ENCODE measurements around the gene KSR1. TPM values are rescaled to one million over a fixed set of nuclear protein-coding genes. Genes with fewer than 3 reads are reported as not detected.

KSR1 gene
- total and polyA plus RNA-seq, 2 of the 8 experiments (the other 6 are each of a cell fraction or from before 2014, with no cell fraction given): 14.1 to 34.7 TPM

GRCh38 chr17:27657620-27658019, 201.4 kb downstream of the KSR1 start:
- Histone ChIP-seq H3K79me2 (ENCODE audit: control insufficient read depth in 1 of 2, insufficient read depth in 2 of 2, low read length in 2 of 2) (no peaks in the 10 kb centered on the region), H2BK12ac (ENCODE audit: low read depth, low read length) (no peak overlapping the region), H4K20me1 (replicated peaks in 1 of 2; ENCODE audit: control insufficient read depth in 1 of 2, insufficient read depth in 2 of 2, low read length in 2 of 2) (no peaks in the 10 kb centered on the region), H4K91ac (replicated peaks; ENCODE audit: insufficient read length, low read length) (no peak overlapping the region), H3K14ac (ENCODE audit: insufficient read length) (no peak overlapping the region), H3K23ac (ENCODE audit: insufficient read length) (no peak overlapping the region), H3K4me1 (replicated peaks in 1 of 4; ENCODE audit: control insufficient read depth in 3 of 4, insufficient read depth in 4 of 4, low read length in 3 of 4) (no peaks in the 10 kb centered on the region), H3K4ac (replicated peaks; ENCODE audit: insufficient read length, low read depth, low read length) (no peak overlapping the region), H3K36me3 (ENCODE audit: control insufficient read depth in 2 of 4, insufficient read depth in 4 of 4, low read length in 3 of 4) (no peaks in the 10 kb centered on the region), H2BK15ac (ENCODE audit: low read length) (no peak overlapping the region), H3K9me3 (ENCODE audit: insufficient read depth in 2 of 2, low read depth in 1 of 2, low read length in 1 of 2) (no peaks in the 10 kb centered on the region), H2AK5ac (ENCODE audit: low read depth, low read length) (no peak overlapping the region), H3K4me3 (ENCODE audit: extremely low read depth in 1 of 4, insufficient read depth in 2 of 4, low read depth in 3 of 4, low read length in 4 of 4) (no peak overlapping the region), H3K23me2 (ENCODE audit: low read depth, low read length) (no peaks in the 10 kb centered on the region), H3K4me2 (ENCODE audit: insufficient read depth in 1 of 2, low read depth in 2 of 2, low read length in 2 of 2) (no peak overlapping the region), H2AFZ (ENCODE audit: low read length) (no peak overlapping the region), H4K5ac (ENCODE audit: insufficient read length, low read depth, low read length) (no peak overlapping the region), H3K79me1 (ENCODE audit: low read depth, low read length) (no peaks in the 10 kb centered on the region), H4K8ac (ENCODE audit: extremely low read depth, insufficient read depth, low read length) (no peak overlapping the region), H2BK20ac (ENCODE audit: low read length) (no peak overlapping the region), H3K27me3 (replicated peaks in 1 of 4; ENCODE audit: control insufficient read depth in 3 of 4, extremely low read depth in 1 of 4, insufficient read depth in 3 of 4, low read length in 3 of 4) (no peaks in the 10 kb centered on the region), H3K56ac (replicated peaks; ENCODE audit: insufficient read length, low read depth, low read length) (no peak overlapping the region), H3K27ac (ENCODE audit: low read depth, low read length) (no peak overlapping the region), H3K18ac (ENCODE audit: extremely low read depth, low read length) (no peak overlapping the region), H2BK5ac (ENCODE audit: low read depth, low read length) (no peak overlapping the region), H2BK120ac (replicated peaks; ENCODE audit: low read depth, low read length) (no peak overlapping the region), H3K9ac (replicated peaks in 1 of 4; ENCODE audit: extremely low read depth in 1 of 4, low read depth in 3 of 4, low read length in 3 of 4) (no peak overlapping the region)
- FAIRE-seq (peak; percentile 24), DNase-seq (ENCODE audit: low read depth in 1 of 2, low spot score in 2 of 2) (no peak)
- CTCF ChIA-PET (ENCODE audit: partially characterized antibody): interaction anchor here (0.8 to 18.4 kb wide), 8 partner anchors 7 to 227 kb away, joined by 3 to 338 read pairs (median 8); no protein-coding TSS in a partner anchor
- POLR2A ChIA-PET (ENCODE audit: partially characterized antibody): no interaction called here
- no peak for TF ChIP-seq NANOG (IDR thresholded peaks at IDR 0.05; ENCODE audit: insufficient read depth, low read depth, low read length, poor library complexity, severe bottlenecking)
- peak; percentile 75 for TF ChIP-seq MAX (IDR thresholded peaks at IDR 0.05)
- no peak for TF ChIP-seq ATF2 (IDR thresholded peaks at IDR 0.05; ENCODE audit: low read length)
- TF ChIP-seq SIN3A (conservative IDR thresholded peaks at IDR 0.05 in 1 of 2, IDR thresholded peaks at IDR 0.05 in 1 of 2; ENCODE audit: low read depth in 1 of 2, low read length in 2 of 2): peak; percentile 70 to 87; a peak in 2 of 4 replicates
- TF ChIP-seq SAP30 (IDR thresholded peaks at IDR 0.05; ENCODE audit: insufficient read depth, insufficient replicate concordance, low read length): peak; percentile 29
- WGBS, 2 experiments (ENCODE audit: extremely low coverage in 1 of 2, insufficient coverage in 1 of 2, insufficient read length in 1 of 2, insufficient replicate concordance in 2 of 2, low coverage in 1 of 2, low lambda C conversion rate in 2 of 2, missing lambda C conversion rate in 1 of 2): 88% methylated on average over 5 of the region's 5 CpGs; no CpG with 5 or more reads in 1 of the 2 experiments

All from H1 (cell line).